NCI-H2196 treated with DMSO at 0.1 percent for 48 hours (cell line): ENCODE measurements around the gene PREX1.

Experiments
- DNase-seq: peaks from one replicate; lab custom pipeline; 2025; ENCODE audit not compliant: unreplicated experiment; lab: John Stamatoyannopoulos, UW

The PREX1 gene

GRCh38 chr20:48685300-48685699 lies 142.5 kb downstream of the PREX1 start:
- DNase-seq = no peak

- DNase-seq = no peak
These were observed 143.2 kb downstream of the PREX1 start for GRCh38 chr20:48684501-48685041.

GRCh38 chr20:48683467-48684175 lies 144.2 kb downstream of the PREX1 start:
- no peak for DNase-seq

GRCh38 chr20:48682529-48683363 lies 145.1 kb downstream of the PREX1 start:
- peak; percentile 91 for DNase-seq

- DNase-seq = no peak
These were observed 145.8 kb downstream of the PREX1 start for GRCh38 chr20:48681873-48682426.

- DNase-seq = no peak
These were observed 146.5 kb downstream of the PREX1 start for GRCh38 chr20:48681201-48681872.

GRCh38 chr20:48680650-48681049 lies 147.1 kb downstream of the PREX1 start:
- DNase-seq = no peak

- DNase-seq = no peak
These were observed 148.2 kb downstream of the PREX1 start for GRCh38 chr20:48679599-48679998.

GRCh38 chr20:48679011-48679410 lies 148.8 kb downstream of the PREX1 start:
- DNase-seq = no peak

- DNase-seq = no peak
These were observed 149.4 kb downstream of the PREX1 start for GRCh38 chr20:48678421-48678820.

- DNase-seq = no peak
These were observed 150.9 kb downstream of the PREX1 start for GRCh38 chr20:48676795-48677460.

- no peak for DNase-seq
These were observed 151.7 kb downstream of the PREX1 start for GRCh38 chr20:48676125-48676524.

- DNase-seq = no peak
These were observed 153.3 kb downstream of the PREX1 start for GRCh38 chr20:48674461-48674860.

GRCh38 chr20:48673507-48673906 lies 154.3 kb downstream of the PREX1 start:
- DNase-seq = no peak

GRCh38 chr20:48672324-48672723 lies 155.5 kb downstream of the PREX1 start:
- DNase-seq = no peak

GRCh38 chr20:48671141-48671540 lies 156.7 kb downstream of the PREX1 start:
- DNase-seq = no peak

GRCh38 chr20:48669946-48670605 lies 157.7 kb downstream of the PREX1 start:
- no peak for DNase-seq

- no peak for DNase-seq
These were observed 159.3 kb downstream of the PREX1 start for GRCh38 chr20:48668451-48668946.

- no peak for DNase-seq
These were observed 159.8 kb downstream of the PREX1 start for GRCh38 chr20:48667889-48668413.

GRCh38 chr20:48667481-48667880 lies 160.3 kb downstream of the PREX1 start:
- no peak for DNase-seq
